Esophagus squamous epithelium (tissue), 4 donors: ENCODE data around the gene CRHR1.

Experiments used
- CTCF ChIP-seq, 6 experiments: fragments of 450-650 bp in 4 of 6; fragments of 200-600 bp in 2 of 6; sonication (generic) in 2 of 6; IDR thresholded peaks; one replicate each; pipeline ENCODE4 v1.5.1; 2016 to 2019; ENCODE audit warnings: antibody characterized with exemption in 6 of 6, mild to moderate bottlenecking in 4 of 6, moderate library complexity in 4 of 6
- POLR2A ChIP-seq, 4 donors: fragments of 450-650 bp; IDR thresholded peaks; one replicate each; pipeline ENCODE4 v1.6.1; 2017; ENCODE audit warnings: antibody characterized with exemption in 4 of 4, mild to moderate bottlenecking in 4 of 4, moderate library complexity in 3 of 4

GRCh38 chr17:45841883-45842525 lies 57.9 kb downstream of the CRHR1 start:
- TF ChIP-seq POLR2A (IDR thresholded peaks at IDR 0.05): no peak
- TF ChIP-seq CTCF (IDR thresholded peaks at IDR 0.05): no peak
